Measurements from ENCODE around the gene GGPS1. TPM values are rescaled to one million over a fixed set of nuclear protein-coding genes. Genes with fewer than 3 reads are reported as not detected.

Gene GGPS1
- total RNA-seq, 4 donors from 2014 or later, result 25.7 to 30.5 (median 28.7) TPM

DNA sequence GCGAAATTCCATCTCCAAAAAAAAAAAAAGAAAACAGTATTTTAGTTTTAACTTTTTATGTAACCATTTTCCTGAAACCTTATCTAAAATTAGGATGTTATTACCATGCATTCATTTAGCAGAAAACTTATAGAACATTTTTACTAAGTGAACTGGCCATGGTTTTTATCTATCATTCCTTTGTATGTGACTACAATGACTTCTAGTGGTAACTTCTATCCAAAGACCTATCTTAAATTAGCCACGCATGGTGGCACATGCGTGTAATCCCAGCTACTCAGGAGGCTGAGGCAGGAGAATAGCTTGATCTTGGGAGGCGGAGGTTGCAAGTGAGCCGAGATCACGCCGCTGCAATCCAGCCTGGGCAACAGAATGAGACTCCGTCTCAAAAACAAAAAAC, 11.4 kb downstream of the GGPS1 start:
- WGBS, result 85% methylated on average over 8 of the region's 8 CpGs
- intact Hi-C loops (cut with DNase I), result no loop called here
- TF ChIP-seq EP300 (IDR thresholded peaks at IDR 0.05) (no peak), POLR2A (IDR thresholded peaks at IDR 0.05; ENCODE audit: low read depth) (no peak), POLR2AphosphoS5 (IDR thresholded peaks at IDR 0.05) (no peak)
- TF ChIP-seq, protein P1, sequence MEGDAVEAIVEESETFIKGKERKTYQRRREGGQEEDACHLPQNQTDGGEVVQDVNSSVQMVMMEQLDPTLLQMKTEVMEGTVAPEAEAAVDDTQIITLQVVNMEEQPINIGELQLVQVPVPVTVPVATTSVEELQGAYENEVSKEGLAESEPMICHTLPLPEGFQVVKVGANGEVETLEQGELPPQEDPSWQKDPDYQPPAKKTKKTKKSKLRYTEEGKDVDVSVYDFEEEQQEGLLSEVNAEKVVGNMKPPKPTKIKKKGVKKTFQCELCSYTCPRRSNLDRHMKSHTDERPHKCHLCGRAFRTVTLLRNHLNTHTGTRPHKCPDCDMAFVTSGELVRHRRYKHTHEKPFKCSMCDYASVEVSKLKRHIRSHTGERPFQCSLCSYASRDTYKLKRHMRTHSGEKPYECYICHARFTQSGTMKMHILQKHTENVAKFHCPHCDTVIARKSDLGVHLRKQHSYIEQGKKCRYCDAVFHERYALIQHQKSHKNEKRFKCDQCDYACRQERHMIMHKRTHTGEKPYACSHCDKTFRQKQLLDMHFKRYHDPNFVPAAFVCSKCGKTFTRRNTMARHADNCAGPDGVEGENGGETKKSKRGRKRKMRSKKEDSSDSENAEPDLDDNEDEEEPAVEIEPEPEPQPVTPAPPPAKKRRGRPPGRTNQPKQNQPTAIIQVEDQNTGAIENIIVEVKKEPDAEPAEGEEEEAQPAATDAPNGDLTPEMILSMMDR (IDR thresholded peaks at IDR 0.05), result no peak
- Histone ChIP-seq H3K4me1 (peaks cover 0 to 15% (median 8%) of the 10 kb centered on the region in 4 donors), H3K27me3 (no peaks in the 10 kb centered on the region), H3K4me3 (no peak overlapping the region), H3K27ac (replicated peaks in 1 of 4) (no peak overlapping the region), H3K9me3 (no peaks in the 10 kb centered on the region), H3K36me3 (peaks cover 31 to 83% (median 62%) of the 10 kb centered on the region in 4 donors)
- no peak for DNase-seq (ENCODE audit: extremely low spot score)

DNA sequence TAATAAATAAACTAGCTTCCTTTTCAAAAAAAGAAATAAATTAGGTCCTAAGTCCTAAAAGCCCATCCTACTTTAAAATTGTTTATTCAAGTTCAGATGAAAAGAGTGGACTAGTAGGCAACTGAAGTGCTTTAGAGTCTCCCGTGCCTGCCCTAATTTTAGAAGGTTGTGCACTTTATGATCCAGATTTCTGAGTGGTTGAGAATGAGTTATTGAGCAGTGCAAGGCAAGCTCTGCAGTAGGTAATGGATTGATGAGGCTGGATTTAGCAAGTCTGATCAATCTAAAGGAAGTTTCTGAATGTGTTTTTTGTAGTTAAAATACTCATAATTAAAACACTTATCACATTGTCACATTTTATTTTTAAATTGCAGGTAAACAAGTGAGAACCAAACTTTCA, 13.0 kb downstream of the GGPS1 start:
- TF ChIP-seq POLR2AphosphoS5 (IDR thresholded peaks at IDR 0.05) (no peak), EP300 (IDR thresholded peaks at IDR 0.05) (no peak), POLR2A (IDR thresholded peaks at IDR 0.05; ENCODE audit: low read depth) (no peak)
- TF ChIP-seq, protein P1 (IDR thresholded peaks at IDR 0.05), result no peak
- Histone ChIP-seq H3K27me3 (no peaks in the 10 kb centered on the region), H3K36me3 (peaks cover 20 to 84% (median 56%) of the 10 kb centered on the region in 4 donors), H3K4me1 (peaks cover 0 to 15% (median 8%) of the 10 kb centered on the region in 4 donors), H3K9me3 (no peaks in the 10 kb centered on the region), H3K4me3 (no peak overlapping the region), H3K27ac (replicated peaks in 1 of 4) (no peak overlapping the region)
- 62% methylated on average over 1 of the region's 1 CpG for WGBS
- intact Hi-C loops (cut with DNase I), result no loop called here
- DNase-seq (ENCODE audit: extremely low spot score), result no peak

DNA sequence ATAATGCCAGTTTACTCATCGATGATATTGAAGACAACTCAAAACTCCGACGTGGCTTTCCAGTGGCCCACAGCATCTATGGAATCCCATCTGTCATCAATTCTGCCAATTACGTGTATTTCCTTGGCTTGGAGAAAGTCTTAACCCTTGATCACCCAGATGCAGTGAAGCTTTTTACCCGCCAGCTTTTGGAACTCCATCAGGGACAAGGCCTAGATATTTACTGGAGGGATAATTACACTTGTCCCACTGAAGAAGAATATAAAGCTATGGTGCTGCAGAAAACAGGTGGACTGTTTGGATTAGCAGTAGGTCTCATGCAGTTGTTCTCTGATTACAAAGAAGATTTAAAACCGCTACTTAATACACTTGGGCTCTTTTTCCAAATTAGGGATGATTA, 13.7 kb downstream of the GGPS1 start:
- Histone ChIP-seq H3K4me3 (no peak overlapping the region), H3K4me1 (peaks cover 0 to 11% (median 4%) of the 10 kb centered on the region in 4 donors), H3K36me3 (peaks cover 20 to 84% (median 50%) of the 10 kb centered on the region in 4 donors), H3K27me3 (no peaks in the 10 kb centered on the region), H3K9me3 (no peaks in the 10 kb centered on the region), H3K27ac (replicated peaks in 1 of 4) (no peak overlapping the region)
- DNase-seq (ENCODE audit: extremely low spot score), result no peak
- intact Hi-C loops (cut with DNase I), result no loop called here
- 71% methylated on average over 6 of the region's 6 CpGs for WGBS
- TF ChIP-seq EP300 (IDR thresholded peaks at IDR 0.05) (no peak), POLR2AphosphoS5 (IDR thresholded peaks at IDR 0.05) (no peak), POLR2A (IDR thresholded peaks at IDR 0.05; ENCODE audit: low read depth) (no peak)
- TF ChIP-seq, protein P1 (IDR thresholded peaks at IDR 0.05), result no peak

DNA sequence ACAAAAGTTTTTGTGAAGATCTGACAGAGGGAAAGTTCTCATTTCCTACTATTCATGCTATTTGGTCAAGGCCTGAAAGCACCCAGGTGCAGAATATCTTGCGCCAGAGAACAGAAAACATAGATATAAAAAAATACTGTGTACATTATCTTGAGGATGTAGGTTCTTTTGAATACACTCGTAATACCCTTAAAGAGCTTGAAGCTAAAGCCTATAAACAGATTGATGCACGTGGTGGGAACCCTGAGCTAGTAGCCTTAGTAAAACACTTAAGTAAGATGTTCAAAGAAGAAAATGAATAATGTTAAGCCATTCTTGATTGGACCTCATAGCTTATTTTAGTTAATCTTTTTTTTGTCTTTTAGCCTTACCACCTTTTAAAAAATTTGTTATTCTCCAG, 14.1 kb downstream of the GGPS1 start:
- H3K36me3 ChIP-seq, result peaks cover 20 to 79% (median 48%) of the 10 kb centered on the region in 4 donors
- intact Hi-C loops (cut with DNase I), result no loop called here
- no peak overlapping the region for H3K4me3 ChIP-seq
- peaks cover 0 to 7% (median under 1%) of the 10 kb centered on the region in 4 donors for H3K4me1 ChIP-seq
- WGBS, result 88% methylated on average over 3 of the region's 3 CpGs
- DNase-seq (ENCODE audit: extremely low spot score), result no peak
- no peak overlapping the region for H3K27ac ChIP-seq (replicated peaks in 1 of 4)
- no peaks in the 10 kb centered on the region for H3K9me3 ChIP-seq
- TF ChIP-seq, protein P1 (IDR thresholded peaks at IDR 0.05), result no peak
- TF ChIP-seq EP300 (IDR thresholded peaks at IDR 0.05) (no peak), POLR2A (IDR thresholded peaks at IDR 0.05; ENCODE audit: low read depth) (no peak), POLR2AphosphoS5 (IDR thresholded peaks at IDR 0.05) (no peak)
- H3K27me3 ChIP-seq, result no peaks in the 10 kb centered on the region

DNA sequence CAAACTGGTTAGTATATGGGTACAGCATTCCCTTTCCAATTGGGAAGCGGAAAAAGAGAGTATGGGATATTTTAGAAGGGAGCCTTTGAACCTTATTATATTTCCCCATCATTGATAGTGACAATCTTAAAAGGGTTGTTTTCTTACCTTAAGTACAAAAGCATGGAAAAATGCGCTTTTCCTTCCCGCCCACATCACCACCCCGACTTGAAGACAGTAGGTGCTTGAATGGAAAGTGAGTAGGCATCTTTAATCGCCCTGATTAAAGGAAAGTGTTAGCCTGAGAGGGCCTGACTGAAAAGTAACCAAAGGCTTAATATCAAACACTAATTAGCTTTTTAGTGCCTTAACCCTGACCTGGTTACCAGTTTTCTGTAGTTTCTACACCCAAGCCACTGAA, 15.4 kb downstream of the GGPS1 start:
- Histone ChIP-seq H3K27ac (replicated peaks in 1 of 4) (no peak overlapping the region), H3K4me1 (peaks cover 0 to 4% (median 0%) of the 10 kb centered on the region in 4 donors), H3K9me3 (no peaks in the 10 kb centered on the region), H3K27me3 (no peaks in the 10 kb centered on the region), H3K4me3 (no peak overlapping the region), H3K36me3 (peaks cover 12 to 68% (median 37%) of the 10 kb centered on the region in 4 donors)
- DNase-seq (ENCODE audit: extremely low spot score), result no peak
- intact Hi-C loops (cut with DNase I), result no loop called here
- TF ChIP-seq, protein P1 (IDR thresholded peaks at IDR 0.05), result no peak
- TF ChIP-seq POLR2A (IDR thresholded peaks at IDR 0.05; ENCODE audit: low read depth) (no peak), POLR2AphosphoS5 (IDR thresholded peaks at IDR 0.05) (no peak), EP300 (IDR thresholded peaks at IDR 0.05) (no peak)
- 94% methylated on average over 5 of the region's 5 CpGs for WGBS

All from esophagus muscularis mucosa (tissue), 4 donors.